Transverse colon (tissue), 4 donors: ENCODE data around the gene TIGD1. TPM values are rescaled to one million over a fixed set of nuclear protein-coding genes. Genes with fewer than 3 reads are reported as not detected.

ENCODE experiments used
- DNase-seq: peaks from one replicate; pipeline ENCODE4 v3.0.0-alpha.2; 2019
- H3K27ac ChIP-seq, 4 donors: fragments of 200-600 bp; sonication (generic); 2 replicates each; pipeline ENCODE4 v1.5.1; 2016 to 2018; ENCODE audit warnings: inconsistent platforms in 4 of 4
- H3K27me3 ChIP-seq: fragments of 200-600 bp; sonication (generic); 2 replicates; pipeline ENCODE4 v1.5.1; 2017; ENCODE audit warnings: inconsistent platforms
- H3K36me3 ChIP-seq, 4 donors: fragments of 200-600 bp; sonication (generic); 2 replicates each; pipeline ENCODE4 v1.5.1; 2017 to 2019; ENCODE audit warnings: inconsistent platforms in 4 of 4
- H3K4me1 ChIP-seq, 4 donors: fragments of 200-600 bp; sonication (generic); 2 replicates each; pipeline ENCODE4 v1.5.1; 2017 to 2020; ENCODE audit warnings: inconsistent platforms in 4 of 4
- H3K4me3 ChIP-seq, 4 donors: fragments of 200-600 bp; sonication (generic); 1 replicate in 1 of 4; 2 replicates in 3 of 4; pipeline versions ENCODE4 v1.5.1 to v1.6.1; 2017 to 2019; ENCODE audit warnings: inconsistent platforms in 4 of 4
- H3K9me3 ChIP-seq, 2 donors: fragments of 200-600 bp; sonication (generic); 2 replicates each; pipeline ENCODE4 v1.5.1; 2017 to 2019; ENCODE audit warnings: inconsistent platforms in 2 of 2
- EP300 ChIP-seq: sonication (generic); formaldehyde crosslinking; IDR thresholded peaks from one replicate; pipeline ENCODE4 v1.6.1; 2017; ENCODE audit warnings: antibody characterized with exemption, low read depth
- POLR2A ChIP-seq: fragments of 450-650 bp; IDR thresholded peaks from one replicate; pipeline ENCODE4 v1.6.1; 2016; ENCODE audit warnings: antibody characterized with exemption, mild to moderate bottlenecking, moderate library complexity
- POLR2AphosphoS5 ChIP-seq, 3 donors: sonication (generic); formaldehyde crosslinking; IDR thresholded peaks; one replicate each; pipeline ENCODE4 v1.6.1; 2016; ENCODE audit warnings: antibody characterized with exemption in 3 of 3
- WGBS, 2 donors: methylation state at CpG; one replicate each; pipeline ENCODE4 v1.1.5; 2018; ENCODE audit warnings: low coverage in 1 of 2; 5-methylcytosine and 5-hydroxymethylcytosine counted together
- in situ Hi-C, 4 donors: fragments of 200-750 bp; cut with MboI; loops; one replicate each; pipeline versions ENCODE4 v1.15.0 to v1.15.1; 2017; ENCODE audit warnings: low sequenced_read_pairs in 3 of 4, low pct_ligation_motif_present in 1 of 4, low pct_unique_long_range_greater_than_20kb in 1 of 4
- intact Hi-C: fragments of 100-400 bp; cut with DNase I; formaldehyde crosslinking; loops from one replicate; pipeline ENCODE4 v1.15.1; 2023; ENCODE audit warnings: low total_unique reads
- total RNA-seq, 4 donors: library from RNA; depleted of rRNA; stranded (reverse); fragments of >200 nt; gene quantifications; one replicate each; pipeline ENCODE4 v1.1.0, GENCODE V29; 2016
- TF ChIP-seq, protein P1 (sequence below), 5 experiments: fragments of 200-600 bp in 3 of 5; fragments of 450-650 bp in 2 of 5; sonication (generic) in 3 of 5; IDR thresholded peaks; 1 replicate in 2 of 5; 2 replicates in 3 of 5; pipeline ENCODE4 v1.5.1; 2016 to 2017; ENCODE audit warnings: antibody characterized with exemption in 5 of 5, inconsistent platforms in 3 of 5, mild to moderate bottlenecking in 2 of 5, moderate library complexity in 1 of 5

TIGD1 gene
- total RNA-seq, 4 donors from 2014 or later = 4.6 to 23.1 (median 11.9) TPM

DNA sequence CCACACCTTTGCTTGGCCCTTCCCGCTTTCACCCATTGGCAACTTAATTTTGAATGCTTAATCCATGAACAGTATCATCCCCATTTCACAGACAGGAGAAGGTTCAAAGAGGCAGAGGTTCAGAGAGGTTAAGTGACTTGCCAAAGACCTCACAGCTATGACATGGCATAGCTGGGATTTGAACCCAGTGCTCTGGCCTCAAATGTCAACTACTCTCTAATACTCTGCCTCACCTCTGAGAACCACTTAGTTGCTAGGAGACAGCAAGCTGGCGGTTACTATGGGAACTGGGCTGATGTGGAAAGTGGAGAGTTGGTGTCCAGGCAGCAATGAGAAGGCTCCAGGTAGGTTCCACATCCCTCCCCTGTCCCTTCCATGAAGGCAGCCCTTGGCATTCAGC, 45.9 kb downstream of the TIGD1 start:
- H3K4me1 ChIP-seq = peaks cover 0 to 15% (median 11%) of the 10 kb centered on the region in 4 donors
- no peak overlapping the region for H3K4me3 ChIP-seq
- TF ChIP-seq POLR2A (no peak), EP300 (no peak), POLR2AphosphoS5 (IDR thresholded peaks at IDR 0.05) (no peak)
- TF ChIP-seq, protein P1, sequence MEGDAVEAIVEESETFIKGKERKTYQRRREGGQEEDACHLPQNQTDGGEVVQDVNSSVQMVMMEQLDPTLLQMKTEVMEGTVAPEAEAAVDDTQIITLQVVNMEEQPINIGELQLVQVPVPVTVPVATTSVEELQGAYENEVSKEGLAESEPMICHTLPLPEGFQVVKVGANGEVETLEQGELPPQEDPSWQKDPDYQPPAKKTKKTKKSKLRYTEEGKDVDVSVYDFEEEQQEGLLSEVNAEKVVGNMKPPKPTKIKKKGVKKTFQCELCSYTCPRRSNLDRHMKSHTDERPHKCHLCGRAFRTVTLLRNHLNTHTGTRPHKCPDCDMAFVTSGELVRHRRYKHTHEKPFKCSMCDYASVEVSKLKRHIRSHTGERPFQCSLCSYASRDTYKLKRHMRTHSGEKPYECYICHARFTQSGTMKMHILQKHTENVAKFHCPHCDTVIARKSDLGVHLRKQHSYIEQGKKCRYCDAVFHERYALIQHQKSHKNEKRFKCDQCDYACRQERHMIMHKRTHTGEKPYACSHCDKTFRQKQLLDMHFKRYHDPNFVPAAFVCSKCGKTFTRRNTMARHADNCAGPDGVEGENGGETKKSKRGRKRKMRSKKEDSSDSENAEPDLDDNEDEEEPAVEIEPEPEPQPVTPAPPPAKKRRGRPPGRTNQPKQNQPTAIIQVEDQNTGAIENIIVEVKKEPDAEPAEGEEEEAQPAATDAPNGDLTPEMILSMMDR (IDR thresholded peaks at IDR 0.05) = no peak
- H3K27ac ChIP-seq = no peak overlapping the region
- intact Hi-C loops = no loop called here
- no peak for DNase-seq
- H3K36me3 ChIP-seq = no peaks in the 10 kb centered on the region
- H3K27me3 ChIP-seq = peaks cover 54% of the 10 kb centered on the region
- H3K9me3 ChIP-seq = no peaks in the 10 kb centered on the region
- in situ Hi-C loops = no loop called here
- WGBS, 2 donors = 66 to 100% methylated on average over 1 to 2 of the region's 2 CpGs

DNA sequence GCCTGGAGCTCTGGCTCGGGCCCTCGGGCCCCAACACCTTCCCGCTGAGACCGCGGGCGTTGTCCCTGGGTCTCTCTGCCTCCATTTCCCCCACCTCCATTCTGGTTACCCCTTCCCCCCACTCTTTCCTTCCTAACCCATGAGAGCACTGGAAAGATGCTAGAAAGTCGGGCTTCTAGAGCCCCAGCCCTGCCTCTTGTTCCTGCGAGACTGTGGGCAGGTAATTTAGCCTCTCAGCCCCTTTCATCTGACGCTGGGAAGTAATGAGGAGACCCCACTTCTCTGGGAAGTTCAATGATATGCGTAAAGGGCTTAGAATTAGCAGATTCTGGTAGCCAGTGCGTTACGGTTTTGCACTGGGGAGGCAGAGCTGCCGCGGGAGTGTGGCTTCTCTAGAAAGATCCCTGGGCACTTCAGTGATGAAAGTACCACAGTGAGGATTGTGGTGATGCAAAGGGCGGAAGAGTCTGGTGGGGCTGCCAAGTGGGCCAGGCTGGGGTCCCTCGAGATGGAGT, 46.5 kb downstream of the TIGD1 start:
- 19% methylated on average over 16 of the region's 16 CpGs; no CpG with 5 or more reads in 1 of the 2 donors for WGBS, 2 donors
- H3K4me1 ChIP-seq = peaks cover 0 to 15% (median 11%) of the 10 kb centered on the region in 4 donors
- intact Hi-C loops = no loop called here
- no peak overlapping the region for H3K27ac ChIP-seq
- peaks cover 54% of the 10 kb centered on the region for H3K27me3 ChIP-seq
- H3K36me3 ChIP-seq = no peaks in the 10 kb centered on the region
- DNase-seq = no peak
- H3K9me3 ChIP-seq = no peaks in the 10 kb centered on the region
- in situ Hi-C loops = no loop called here
- peak overlapping the region in 3 of 4 donors; percentile 12 to 45 (median 36) for H3K4me3 ChIP-seq
- TF ChIP-seq POLR2AphosphoS5 (IDR thresholded peaks at IDR 0.05) = no peak
- no peak for TF ChIP-seq EP300
- no peak for TF ChIP-seq POLR2A
- TF ChIP-seq, protein P1 (IDR thresholded peaks at IDR 0.05) = no peak

DNA sequence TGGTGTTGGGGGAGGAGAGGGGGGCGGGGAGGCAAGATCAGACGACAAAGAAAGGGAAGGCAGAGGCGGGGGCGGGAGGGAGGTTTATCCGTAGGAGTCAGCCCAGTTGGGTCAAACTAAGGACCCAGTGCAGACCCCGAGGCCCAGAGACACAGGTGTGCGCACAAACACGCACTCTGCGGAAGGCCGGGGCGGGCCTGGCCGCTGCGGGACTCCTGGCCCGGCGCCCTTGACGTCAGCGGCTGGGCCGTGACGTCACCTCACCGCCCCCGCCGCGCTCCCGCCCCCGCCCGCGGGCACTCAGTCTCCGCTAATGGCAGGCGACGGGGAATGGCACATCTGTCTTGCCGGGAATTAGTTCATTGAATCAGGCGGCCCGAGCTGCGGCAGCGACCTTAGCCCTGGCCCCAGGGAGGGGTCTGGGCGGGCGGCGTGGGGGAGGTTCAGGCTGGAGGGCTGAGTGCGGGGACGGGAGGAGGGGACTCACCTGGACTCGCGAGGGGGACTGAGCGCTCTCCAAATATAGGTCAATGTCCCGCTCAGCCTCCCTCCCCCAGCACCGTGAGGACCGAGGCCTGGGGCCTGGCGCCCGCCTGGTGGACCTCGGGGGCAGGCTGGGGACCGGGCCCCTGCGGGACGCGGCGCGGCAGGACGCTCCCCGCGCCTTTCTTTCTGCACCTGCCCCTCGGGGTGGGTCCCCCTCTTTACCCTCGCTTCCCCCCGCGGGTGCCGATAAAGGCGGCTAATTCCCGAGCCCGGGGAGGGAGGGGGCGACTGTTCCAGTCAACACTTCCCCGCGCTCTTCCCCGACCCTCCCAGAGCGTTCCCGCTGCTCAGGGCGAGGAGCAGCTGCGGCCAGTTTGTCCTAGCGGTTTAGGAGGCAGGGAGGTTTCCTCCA, 47.2 kb downstream of the TIGD1 start:
- WGBS, 2 donors = 1% methylated on average over 47 of the region's 75 CpGs; no CpG with 5 or more reads in 1 of the 2 donors
- in situ Hi-C loops (no loop called here), intact Hi-C loops (no loop called here)
- H3K4me1 ChIP-seq = peaks cover 0 to 15% (median 11%) of the 10 kb centered on the region in 4 donors
- H3K9me3 ChIP-seq = no peaks in the 10 kb centered on the region
- TF ChIP-seq POLR2AphosphoS5 (IDR thresholded peaks at IDR 0.05) (no peak), POLR2A (no peak)
- TF ChIP-seq, protein P1 (IDR thresholded peaks at IDR 0.05) = no peak
- peaks cover 54% of the 10 kb centered on the region for H3K27me3 ChIP-seq
- no peaks in the 10 kb centered on the region for H3K36me3 ChIP-seq
- peak overlapping the region in 1 of 4 donors; percentile 8 for H3K27ac ChIP-seq
- H3K4me3 ChIP-seq = peak overlapping the region; percentile 12 to 45 (median 33)
- peak; percentile 14 for DNase-seq

DNA sequence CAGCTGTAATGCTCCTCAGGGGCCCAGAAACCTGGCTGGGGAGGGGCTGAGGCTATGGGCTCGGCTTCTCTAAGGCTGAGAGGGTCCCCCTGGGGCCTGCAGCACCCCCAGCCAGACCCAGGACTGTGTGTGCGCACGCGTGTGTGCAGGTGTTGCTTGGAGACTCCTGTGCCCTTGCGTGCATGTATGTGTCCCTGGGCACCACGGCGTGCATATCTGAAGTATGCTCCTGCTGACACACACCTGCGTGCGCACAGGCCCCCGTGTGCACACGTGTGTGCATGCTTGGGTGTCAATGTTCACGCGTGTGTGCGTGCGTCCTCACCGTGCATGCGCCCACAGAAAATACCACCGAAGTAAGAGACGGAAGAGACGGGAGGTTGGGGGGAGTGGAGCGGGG, 47.8 kb downstream of the TIGD1 start:
- intact Hi-C loops = no loop called here
- no peak for DNase-seq
- Histone ChIP-seq H3K9me3 (no peaks in the 10 kb centered on the region), H3K27me3 (peaks cover 54% of the 10 kb centered on the region), H3K4me3 (peak overlapping the region in 1 of 4 donors; percentile 45), H3K4me1 (peaks cover 0 to 15% (median 11%) of the 10 kb centered on the region in 4 donors), H3K27ac (no peak overlapping the region), H3K36me3 (no peaks in the 10 kb centered on the region)
- in situ Hi-C loops = no loop called here
- no peak for TF ChIP-seq EP300
- no peak for TF ChIP-seq POLR2A
- TF ChIP-seq, protein P1 (IDR thresholded peaks at IDR 0.05) = no peak
- no peak for TF ChIP-seq POLR2AphosphoS5 (IDR thresholded peaks at IDR 0.05)
- 18 to 50% methylated on average over 1 to 18 of the region's 21 CpGs for WGBS, 2 donors
